ENCODE measurements around the gene PCK1.

GRCh38 chr20:57522380-57523140 is 38.4 kb upstream of the PCK1 start:
- no peak for TF ChIP-seq POLR2A (IDR thresholded peaks at IDR 0.05)
- TF ChIP-seq, protein P1, sequence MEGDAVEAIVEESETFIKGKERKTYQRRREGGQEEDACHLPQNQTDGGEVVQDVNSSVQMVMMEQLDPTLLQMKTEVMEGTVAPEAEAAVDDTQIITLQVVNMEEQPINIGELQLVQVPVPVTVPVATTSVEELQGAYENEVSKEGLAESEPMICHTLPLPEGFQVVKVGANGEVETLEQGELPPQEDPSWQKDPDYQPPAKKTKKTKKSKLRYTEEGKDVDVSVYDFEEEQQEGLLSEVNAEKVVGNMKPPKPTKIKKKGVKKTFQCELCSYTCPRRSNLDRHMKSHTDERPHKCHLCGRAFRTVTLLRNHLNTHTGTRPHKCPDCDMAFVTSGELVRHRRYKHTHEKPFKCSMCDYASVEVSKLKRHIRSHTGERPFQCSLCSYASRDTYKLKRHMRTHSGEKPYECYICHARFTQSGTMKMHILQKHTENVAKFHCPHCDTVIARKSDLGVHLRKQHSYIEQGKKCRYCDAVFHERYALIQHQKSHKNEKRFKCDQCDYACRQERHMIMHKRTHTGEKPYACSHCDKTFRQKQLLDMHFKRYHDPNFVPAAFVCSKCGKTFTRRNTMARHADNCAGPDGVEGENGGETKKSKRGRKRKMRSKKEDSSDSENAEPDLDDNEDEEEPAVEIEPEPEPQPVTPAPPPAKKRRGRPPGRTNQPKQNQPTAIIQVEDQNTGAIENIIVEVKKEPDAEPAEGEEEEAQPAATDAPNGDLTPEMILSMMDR (IDR thresholded peaks at IDR 0.05), result no peak
